ENCODE data around the gene CFAP73.

DNA sequence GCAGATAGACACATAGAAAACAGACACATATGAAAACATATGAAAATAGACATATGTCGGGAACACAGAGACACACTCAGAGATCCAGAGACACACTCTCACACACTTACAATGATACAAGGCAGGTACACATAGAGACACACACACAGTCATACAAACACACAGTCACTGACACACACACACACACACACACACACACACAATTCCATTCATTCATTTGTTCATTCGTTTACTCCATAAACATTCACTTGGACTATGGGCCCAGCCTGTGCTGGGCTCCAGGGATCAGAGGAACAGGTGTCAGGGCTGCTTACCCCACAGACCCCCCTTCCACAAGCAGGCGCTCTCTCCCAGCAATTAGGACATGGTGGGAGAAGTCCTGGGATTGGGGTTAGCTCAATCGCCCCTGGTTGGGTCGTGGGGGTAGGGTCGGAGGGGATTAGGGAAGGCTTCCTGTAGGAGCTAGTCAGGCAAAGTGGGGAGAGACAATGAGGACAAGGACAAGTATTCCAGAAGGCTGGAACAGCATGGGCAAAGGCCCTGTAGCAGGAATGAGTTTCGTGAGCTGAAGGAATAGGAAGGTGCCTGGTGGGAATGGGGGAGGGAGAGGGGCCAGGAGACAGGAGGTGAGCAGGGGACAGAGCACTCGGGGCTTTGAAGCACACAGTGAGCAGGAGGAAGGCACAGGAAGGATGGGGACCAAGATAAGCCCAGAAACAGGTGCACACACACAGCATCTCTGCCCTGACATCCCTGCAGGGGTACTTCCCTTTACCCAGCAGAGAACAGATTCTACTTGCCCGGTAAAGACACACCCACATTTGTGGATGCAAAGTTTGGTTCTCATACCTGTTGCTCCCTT lies 20.5 kb upstream of the CFAP73 start:
- TF ChIP-seq, protein P1, sequence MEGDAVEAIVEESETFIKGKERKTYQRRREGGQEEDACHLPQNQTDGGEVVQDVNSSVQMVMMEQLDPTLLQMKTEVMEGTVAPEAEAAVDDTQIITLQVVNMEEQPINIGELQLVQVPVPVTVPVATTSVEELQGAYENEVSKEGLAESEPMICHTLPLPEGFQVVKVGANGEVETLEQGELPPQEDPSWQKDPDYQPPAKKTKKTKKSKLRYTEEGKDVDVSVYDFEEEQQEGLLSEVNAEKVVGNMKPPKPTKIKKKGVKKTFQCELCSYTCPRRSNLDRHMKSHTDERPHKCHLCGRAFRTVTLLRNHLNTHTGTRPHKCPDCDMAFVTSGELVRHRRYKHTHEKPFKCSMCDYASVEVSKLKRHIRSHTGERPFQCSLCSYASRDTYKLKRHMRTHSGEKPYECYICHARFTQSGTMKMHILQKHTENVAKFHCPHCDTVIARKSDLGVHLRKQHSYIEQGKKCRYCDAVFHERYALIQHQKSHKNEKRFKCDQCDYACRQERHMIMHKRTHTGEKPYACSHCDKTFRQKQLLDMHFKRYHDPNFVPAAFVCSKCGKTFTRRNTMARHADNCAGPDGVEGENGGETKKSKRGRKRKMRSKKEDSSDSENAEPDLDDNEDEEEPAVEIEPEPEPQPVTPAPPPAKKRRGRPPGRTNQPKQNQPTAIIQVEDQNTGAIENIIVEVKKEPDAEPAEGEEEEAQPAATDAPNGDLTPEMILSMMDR (IDR thresholded peaks at IDR 0.05): no peak
- no peak for TF ChIP-seq POLR2A (IDR thresholded peaks at IDR 0.05)

All from sigmoid colon (tissue), 3 donors.